H1 (cell line): Measurements from ENCODE around the gene TAMM41. TPM values are rescaled to one million over a fixed set of nuclear protein-coding genes. Genes with fewer than 3 reads are reported as not detected.

Source experiments
- CTCF ChIA-PET: fragments of 300-600 bp; sonication (Branson Sonifier 250); formaldehyde crosslinking; loops from one replicate; lab custom pipeline; 2021; ENCODE audit not compliant: partially characterized antibody; lab: Charles Lee
- POLR2A ChIA-PET: fragments of 300-600 bp; sonication (Branson Sonifier 250); formaldehyde crosslinking; loops from one replicate; lab custom pipeline; 2021; ENCODE audit warnings: inconsistent platforms; ENCODE audit not compliant: partially characterized antibody; lab: Charles Lee
- DNase-seq, 2 experiments: peaks; one replicate each; pipeline versions ENCODE4 v3.0.0 to v3.0.0-alpha.2; 2010 to 2022; ENCODE audit warnings: low spot score in 2 of 2, low read depth in 1 of 2, mixed read lengths in 1 of 2
- FAIRE-seq: peaks from 2 replicates; lab custom pipeline; 2011; peaks lifted over from hg19 to GRCh38; lab: Jason Lieb, UNC
- H2AFZ ChIP-seq: 2 replicates; pipeline ENCODE4 v1.8.1; 2012; ENCODE audit warnings: low read length, inconsistent platforms
- H2AK5ac ChIP-seq: 2 replicates; pipeline ENCODE4 v1.6.1; 2013; ENCODE audit warnings: low read depth, low read length
- H2BK120ac ChIP-seq: replicated peaks from 2 replicates; pipeline ENCODE3; 2013; ENCODE audit warnings: low read depth, low read length, inconsistent platforms
- H2BK12ac ChIP-seq: 2 replicates; pipeline ENCODE4 v1.6.1; 2013; ENCODE audit warnings: low read depth, low read length
- H2BK15ac ChIP-seq: 2 replicates; pipeline ENCODE4 v1.6.1; 2013; ENCODE audit warnings: low read length
- H2BK20ac ChIP-seq: 2 replicates; pipeline ENCODE4 v1.6.1; 2013; ENCODE audit warnings: low read length
- H2BK5ac ChIP-seq: 2 replicates; pipeline ENCODE4 v1.6.1; 2013; ENCODE audit warnings: low read depth, low read length
- H3K14ac ChIP-seq: 2 replicates; pipeline ENCODE4 v1.6.1; 2013; ENCODE audit warnings: inconsistent platforms; ENCODE audit not compliant: insufficient read length
- H3K18ac ChIP-seq: 2 replicates; pipeline ENCODE4 v1.6.1; 2013; ENCODE audit warnings: low read length; ENCODE audit errors: extremely low read depth
- H3K23ac ChIP-seq: 2 replicates; pipeline ENCODE4 v1.6.1; 2013; ENCODE audit warnings: inconsistent platforms; ENCODE audit not compliant: insufficient read length
- H3K23me2 ChIP-seq: 2 replicates; pipeline ENCODE4 v1.6.1; 2013; ENCODE audit warnings: low read depth, low read length
- H3K27ac ChIP-seq: 2 replicates; pipeline ENCODE4 v1.6.1; 2011; ENCODE audit warnings: low read depth, low read length, inconsistent platforms
- H3K27me3 ChIP-seq, 4 experiments: replicated peaks in 1 of 4; 1 replicate in 1 of 4; 2 replicates in 3 of 4; pipeline versions ENCODE4 v1.6.1 to v1.8.1; 2011 to 2013; ENCODE audit warnings: low read length in 3 of 4, mild to moderate bottlenecking in 3 of 4, inconsistent platforms in 2 of 4, mixed read lengths in 2 of 4, moderate library complexity in 1 of 4; ENCODE audit not compliant: control insufficient read depth in 3 of 4, insufficient read depth in 3 of 4; ENCODE audit errors: extremely low read depth in 1 of 4
- H3K36me3 ChIP-seq, 4 experiments: 2 replicates each; pipeline versions ENCODE4 v1.6.1 to v1.8.1; 2011 to 2013; ENCODE audit warnings: mild to moderate bottlenecking in 4 of 4, low read length in 3 of 4, moderate library complexity in 2 of 4, control low read depth in 1 of 4, inconsistent platforms in 1 of 4; ENCODE audit not compliant: insufficient read depth in 4 of 4, control insufficient read depth in 2 of 4
- H3K4ac ChIP-seq: replicated peaks from 2 replicates; pipeline ENCODE3; 2013; ENCODE audit warnings: low read length, low read depth, mixed read lengths, inconsistent platforms; ENCODE audit not compliant: insufficient read length
- H3K4me1 ChIP-seq, 4 experiments: replicated peaks in 1 of 4; 1 replicate in 1 of 4; 2 replicates in 3 of 4; pipeline versions ENCODE4 v1.6.1 to v1.8.1; 2011 to 2013; ENCODE audit warnings: low read length in 3 of 4, inconsistent platforms in 2 of 4, mixed read lengths in 1 of 4; ENCODE audit not compliant: insufficient read depth in 4 of 4, control insufficient read depth in 3 of 4
- H3K4me2 ChIP-seq, 2 experiments: 2 replicates each; pipeline versions ENCODE4 v1.6.1 to v1.8.1; 2011 to 2013; ENCODE audit warnings: low read depth in 2 of 2, low read length in 2 of 2, control low read depth in 1 of 2, inconsistent platforms in 1 of 2, mild to moderate bottlenecking in 1 of 2; ENCODE audit not compliant: insufficient read depth in 1 of 2
- H3K4me3 ChIP-seq, 4 experiments: fragments of 200-600, 300-600 bp in 1 of 4; sonication (generic), shearing (Covaris generic), sonication (Bioruptor Twin) in 1 of 4; 2 replicates each; pipeline versions ENCODE4 v1.5.1 to v1.8.1; 2011 to 2016; ENCODE audit warnings: low read length in 4 of 4, low read depth in 3 of 4, control low read depth in 2 of 4, inconsistent platforms in 2 of 4, mild to moderate bottlenecking in 2 of 4, mixed read lengths in 1 of 4, moderate library complexity in 1 of 4; ENCODE audit not compliant: insufficient read depth in 2 of 4; ENCODE audit errors: extremely low read depth in 1 of 4
- H3K56ac ChIP-seq: replicated peaks from 2 replicates; pipeline ENCODE3; 2013; ENCODE audit warnings: low read depth, mild to moderate bottlenecking, mixed read lengths, low read length, inconsistent platforms; ENCODE audit not compliant: insufficient read length
- H3K79me1 ChIP-seq: 2 replicates; pipeline ENCODE4 v1.6.1; 2013; ENCODE audit warnings: low read depth, low read length, control low read depth
- H3K79me2 ChIP-seq, 2 experiments: 2 replicates each; pipeline versions ENCODE4 v1.6.1 to v1.8.1; 2012 to 2013; ENCODE audit warnings: low read length in 2 of 2, mild to moderate bottlenecking in 2 of 2, inconsistent platforms in 1 of 2; ENCODE audit not compliant: insufficient read depth in 2 of 2, control insufficient read depth in 1 of 2
- H3K9ac ChIP-seq, 4 experiments: replicated peaks in 1 of 4; 1 replicate in 1 of 4; 2 replicates in 3 of 4; pipeline versions ENCODE4 v1.6.1 to v1.8.1; 2011 to 2013; ENCODE audit warnings: low read depth in 3 of 4, low read length in 3 of 4, control low read depth in 2 of 4, mild to moderate bottlenecking in 2 of 4, moderate library complexity in 2 of 4, inconsistent platforms in 1 of 4; ENCODE audit errors: extremely low read depth in 1 of 4
- H3K9me3 ChIP-seq, 2 experiments: 2 replicates each; pipeline versions ENCODE4 v1.6.1 to v1.8.1; 2012 to 2013; ENCODE audit warnings: mild to moderate bottlenecking in 2 of 2, moderate library complexity in 2 of 2, control low read depth in 1 of 2, inconsistent platforms in 1 of 2, low read depth in 1 of 2, low read length in 1 of 2, mixed read lengths in 1 of 2; ENCODE audit not compliant: insufficient read depth in 2 of 2
- H4K20me1 ChIP-seq, 2 experiments: replicated peaks in 1 of 2; 2 replicates each; pipeline versions ENCODE3 to v1.8.1; 2011 to 2013; ENCODE audit warnings: inconsistent platforms in 2 of 2, low read length in 2 of 2, mild to moderate bottlenecking in 1 of 2; ENCODE audit not compliant: insufficient read depth in 2 of 2, control insufficient read depth in 1 of 2
- H4K5ac ChIP-seq: 2 replicates; pipeline ENCODE4 v1.6.1; 2013; ENCODE audit warnings: low read length, low read depth, mixed read lengths, inconsistent platforms; ENCODE audit not compliant: insufficient read length
- H4K8ac ChIP-seq: 2 replicates; pipeline ENCODE4 v1.8.0; 2013; ENCODE audit warnings: mild to moderate bottlenecking, moderate library complexity, low read length, inconsistent platforms; ENCODE audit not compliant: insufficient read depth; ENCODE audit errors: extremely low read depth
- H4K91ac ChIP-seq: replicated peaks from 2 replicates; pipeline ENCODE3; 2013; ENCODE audit warnings: low read length, mixed read lengths, inconsistent platforms; ENCODE audit not compliant: insufficient read length
- YY1 ChIP-seq: IDR thresholded peaks from 2 replicates; pipeline ENCODE4 v1.6.1; 2011; ENCODE audit warnings: low read depth, mild to moderate bottlenecking, low read length
- WGBS, 2 experiments: shearing (Covaris generic) in 1 of 2; methylation state at CpG; one replicate each; pipeline versions ENCODE4 v1.1.6 to v1.1.7; 2013 to 2015; ENCODE audit warnings: low lambda C conversion rate in 2 of 2, mixed read lengths in 2 of 2, inconsistent platforms in 1 of 2, low coverage in 1 of 2, missing lambda C conversion rate in 1 of 2; ENCODE audit not compliant: insufficient replicate concordance in 2 of 2, insufficient coverage in 1 of 2, insufficient read length in 1 of 2; ENCODE audit errors: extremely low coverage in 1 of 2, missing lambda C conversion rate in 1 of 2; 5-methylcytosine and 5-hydroxymethylcytosine counted together
- polyA plus RNA-seq, 7 experiments: library from polyadenylated mRNA; depleted of rRNA in 3 of 7; stranded (reverse) in 5 of 7; unstranded in 2 of 7; fragments of >200 nt in 5 of 7; fragments of 200-250 nt in 2 of 7; gene quantifications; 1 replicate in 5 of 7; 2 replicates in 1 of 7; 4 replicates in 1 of 7; pipeline versions ENCODE4 v1.2.1 to v1.2.3, GENCODE V29; 2011 to 2013; ENCODE audit warnings: missing spikeins in 2 of 7, mixed read lengths in 2 of 7
- total RNA-seq: library from RNA; stranded (reverse); fragmentation: NEBNext Ultra II Directional; extraction: Animal tissue kit (Norgen Biotek cat#: 25700); gene quantifications from 2 replicates; pipeline ENCODE4 v1.2.1, GENCODE V29; 2021

The TAMM41 gene
- total and polyA plus RNA-seq, 2 of the 8 experiments (the other 6 are each of a cell fraction or from before 2014, with no cell fraction given), result 16.9 to 22.5 TPM

DNA sequence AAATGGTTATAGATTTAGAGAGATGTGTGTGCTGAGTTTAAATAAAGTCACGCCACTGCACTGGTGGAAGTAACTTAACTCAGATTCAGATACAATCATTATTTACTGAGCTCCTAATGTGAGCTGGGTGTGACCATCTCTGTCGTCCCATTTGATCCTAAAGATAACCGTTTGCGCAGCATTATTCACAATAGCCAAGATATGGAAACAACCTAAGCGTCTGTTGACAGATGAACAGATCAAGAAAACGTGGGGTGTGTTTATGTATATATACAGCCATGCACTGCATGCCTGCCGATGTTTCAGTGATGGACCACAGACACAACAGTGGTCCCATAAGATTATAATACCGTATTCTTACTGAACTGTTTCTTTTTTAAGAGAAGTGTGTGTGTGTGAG lies 71.2 kb downstream of the TAMM41 start:
- Histone ChIP-seq H4K5ac (no peak overlapping the region), H3K56ac (no peak overlapping the region), H3K9ac (no peak overlapping the region), H4K8ac (no peak overlapping the region), H3K18ac (no peak overlapping the region), H3K23ac (no peak overlapping the region)
- no peak for FAIRE-seq
- DNase-seq, result no peak
- TF ChIP-seq YY1, result no peak
- TF ChIP-seq, all 59 proteins: peak for 0
- Histone ChIP-seq H3K79me1 (no peaks in the 10 kb centered on the region), H3K79me2 (no peaks in the 10 kb centered on the region), H3K4ac (no peak overlapping the region), H2BK15ac (no peak overlapping the region), H3K4me2 (no peak overlapping the region), H3K14ac (no peak overlapping the region), H3K23me2 (no peaks in the 10 kb centered on the region), H3K4me3 (no peak overlapping the region), H3K4me1 (peaks cover 4 to 7% (median 5%) of the 10 kb centered on the region in 4 experiments; a peak in 6 of 7 replicates), H4K20me1 (no peaks in the 10 kb centered on the region), H2BK12ac (no peak overlapping the region), H2AK5ac (no peak overlapping the region), H2BK120ac (no peak overlapping the region), H4K91ac (no peak overlapping the region), H2BK20ac (no peak overlapping the region), H3K27me3 (no peaks in the 10 kb centered on the region), H2BK5ac (no peak overlapping the region), H2AFZ (no peak overlapping the region), H3K36me3 (no peaks in the 10 kb centered on the region), H3K27ac (no peak overlapping the region), H3K9me3 (no peaks in the 10 kb centered on the region)
- POLR2A ChIA-PET, result no interaction called here
- WGBS, 2 experiments, result 94% methylated on average over 8 of the region's 8 CpGs; no CpG with 5 or more reads in 1 of the 2 experiments
- CTCF ChIA-PET, result interaction anchor here (0.5 to 3.1 kb wide), 7 partner anchors 18 to 970 kb away, joined by 3 to 14 read pairs (median 9); no protein-coding TSS in a partner anchor
